ENCODE data around the gene BMPER. TPM values are rescaled to one million over a fixed set of nuclear protein-coding genes. Genes with fewer than 3 reads are reported as not detected.

The BMPER gene
- total RNA-seq, 1 donor from 2014 or later: not detected

- ATAC-seq: no peak
These were observed 285.0 kb downstream of the BMPER start for GRCh38 chr7:34190299-34190698.

- ATAC-seq: no peak
These were observed 285.8 kb downstream of the BMPER start for GRCh38 chr7:34191162-34191561.

- ATAC-seq: no peak
These were observed 286.6 kb downstream of the BMPER start for GRCh38 chr7:34191771-34192479.

- no peak for ATAC-seq
These were observed 287.6 kb downstream of the BMPER start for GRCh38 chr7:34192906-34193305.

- no peak for ATAC-seq
These were observed 292.9 kb downstream of the BMPER start for GRCh38 chr7:34198231-34198641.
